ENCODE data around the gene DDR2.

The DDR2 gene

GRCh38 chr1:162666006-162666645 lies 33.9 kb downstream of the DDR2 start:
- Histone ChIP-seq H3K4me2 (no peak overlapping the region), H3K4me3 (IDR thresholded peaks at IDR 0.05; ENCODE audit: insufficient read depth, low read depth, low read length) (no peak overlapping the region), H2AFZ (ENCODE audit: low read depth) (no peak overlapping the region), H4K20me1 (ENCODE audit: insufficient read depth) (no peaks in the 10 kb centered on the region), H3K79me2 (ENCODE audit: insufficient read depth, low read depth) (no peaks in the 10 kb centered on the region), H3K27me3 (ENCODE audit: insufficient read depth, low read depth) (no peaks in the 10 kb centered on the region), H3K4me1 (ENCODE audit: low read depth, poor library complexity, severe bottlenecking) (peaks cover 13% of the 10 kb centered on the region), H3K27ac (no peak overlapping the region), H3K36me3 (ENCODE audit: insufficient read depth) (no peaks in the 10 kb centered on the region), H3K9ac (no peak overlapping the region)
- no peak for TF ChIP-seq CTCF (conservative IDR thresholded peaks at IDR 0.05; ENCODE audit: low read depth, low read length)

GRCh38 chr1:162667381-162668080 lies 35.3 kb downstream of the DDR2 start:
- Histone ChIP-seq H4K20me1 (ENCODE audit: insufficient read depth) (no peaks in the 10 kb centered on the region), H3K4me1 (ENCODE audit: low read depth, poor library complexity, severe bottlenecking) (peaks cover 13% of the 10 kb centered on the region), H3K4me2 (no peak overlapping the region), H3K9ac (no peak overlapping the region), H3K79me2 (ENCODE audit: insufficient read depth, low read depth) (no peaks in the 10 kb centered on the region), H2AFZ (ENCODE audit: low read depth) (no peak overlapping the region), H3K27me3 (ENCODE audit: insufficient read depth, low read depth) (no peaks in the 10 kb centered on the region), H3K27ac (no peak overlapping the region), H3K4me3 (IDR thresholded peaks at IDR 0.05; ENCODE audit: insufficient read depth, low read depth, low read length) (no peak overlapping the region), H3K36me3 (ENCODE audit: insufficient read depth) (no peaks in the 10 kb centered on the region)
- no peak for TF ChIP-seq CTCF (conservative IDR thresholded peaks at IDR 0.05; ENCODE audit: low read depth, low read length)

GRCh38 chr1:162670928-162671663 lies 38.8 kb downstream of the DDR2 start:
- no peak overlapping the region for H3K27ac ChIP-seq
- no peak for TF ChIP-seq CTCF (conservative IDR thresholded peaks at IDR 0.05; ENCODE audit: low read depth, low read length)

GRCh38 chr1:162671664-162672410 lies 39.6 kb downstream of the DDR2 start:
- Histone ChIP-seq H3K36me3 (ENCODE audit: insufficient read depth) (no peaks in the 10 kb centered on the region), H3K4me2 (no peak overlapping the region), H3K9ac (no peak overlapping the region), H3K4me3 (IDR thresholded peaks at IDR 0.05; ENCODE audit: insufficient read depth, low read depth, low read length) (no peak overlapping the region), H3K27ac (no peak overlapping the region), H4K20me1 (ENCODE audit: insufficient read depth) (no peaks in the 10 kb centered on the region), H3K79me2 (ENCODE audit: insufficient read depth, low read depth) (no peaks in the 10 kb centered on the region), H3K27me3 (ENCODE audit: insufficient read depth, low read depth) (no peaks in the 10 kb centered on the region), H3K4me1 (ENCODE audit: low read depth, poor library complexity, severe bottlenecking) (no peaks in the 10 kb centered on the region), H2AFZ (ENCODE audit: low read depth) (no peak overlapping the region)
- no peak for TF ChIP-seq CTCF (conservative IDR thresholded peaks at IDR 0.05; ENCODE audit: low read depth, low read length)

More at GRCh38 chr1:162670928-162671663, 38.8 kb downstream of the DDR2 start:
- no peak overlapping the region for H3K4me3 ChIP-seq (IDR thresholded peaks at IDR 0.05; ENCODE audit: insufficient read depth, low read depth, low read length)
- no peak overlapping the region for H2AFZ ChIP-seq (ENCODE audit: low read depth)
- no peaks in the 10 kb centered on the region for H3K79me2 ChIP-seq (ENCODE audit: insufficient read depth, low read depth)
- H3K4me2 ChIP-seq, result no peak overlapping the region
- H3K9ac ChIP-seq, result no peak overlapping the region
- no peaks in the 10 kb centered on the region for H3K36me3 ChIP-seq (ENCODE audit: insufficient read depth)
- no peaks in the 10 kb centered on the region for H3K27me3 ChIP-seq (ENCODE audit: insufficient read depth, low read depth)
- no peaks in the 10 kb centered on the region for H4K20me1 ChIP-seq (ENCODE audit: insufficient read depth)
- H3K4me1 ChIP-seq (ENCODE audit: low read depth, poor library complexity, severe bottlenecking), result no peaks in the 10 kb centered on the region

Measured in KMS-11 (cell line).